GM18867 (cell line): Measurements from ENCODE around the gene SGCD.

Experiments
- ATAC-seq: cut with Tn5 transposase; IDR thresholded peaks from one replicate; pipeline ENCODE4 v1.9.1; 2021; ENCODE audit warnings: mild to moderate bottlenecking, moderate library complexity; ENCODE audit not compliant: unreplicated experiment

SGCD gene

DNA sequence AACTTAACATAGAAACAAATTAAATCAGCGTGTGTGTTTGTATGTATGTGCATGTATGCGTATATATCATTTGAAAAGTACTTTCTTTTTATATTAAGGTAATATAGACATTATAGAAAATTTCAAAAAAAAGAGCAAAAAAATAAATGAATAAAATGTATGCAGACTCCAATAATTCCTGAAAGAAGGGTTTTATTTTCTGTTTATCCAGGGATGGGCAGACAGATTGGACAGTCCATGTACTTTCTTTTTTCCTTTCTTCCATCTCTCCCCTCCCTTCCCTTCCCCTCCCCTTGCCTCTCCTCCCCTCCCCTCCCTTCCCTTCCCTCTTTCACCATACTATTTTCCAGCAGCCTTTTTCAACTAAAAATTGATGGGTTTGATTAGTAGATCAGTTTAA lies 123.8 kb downstream of the SGCD start:
- ATAC-seq = no peak

DNA sequence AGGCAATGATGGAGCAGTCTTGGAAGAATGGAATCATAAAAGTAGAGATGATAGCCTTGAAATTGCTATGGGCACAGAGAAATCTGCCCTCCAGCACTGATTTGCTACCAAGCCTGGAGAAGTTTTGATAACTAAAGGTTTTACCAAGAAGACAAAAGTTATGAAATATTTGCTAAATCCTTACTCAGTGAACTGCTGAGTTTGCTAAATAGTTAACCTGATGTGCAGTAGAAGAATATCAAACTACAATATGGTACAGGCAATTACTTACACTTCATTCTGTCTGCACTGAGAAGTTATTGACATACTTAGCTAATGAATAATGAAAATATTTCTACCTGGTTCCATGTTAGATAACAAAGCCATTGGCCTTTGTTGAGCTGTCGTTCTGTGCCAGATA lies 124.5 kb downstream of the SGCD start:
- no peak for ATAC-seq

DNA sequence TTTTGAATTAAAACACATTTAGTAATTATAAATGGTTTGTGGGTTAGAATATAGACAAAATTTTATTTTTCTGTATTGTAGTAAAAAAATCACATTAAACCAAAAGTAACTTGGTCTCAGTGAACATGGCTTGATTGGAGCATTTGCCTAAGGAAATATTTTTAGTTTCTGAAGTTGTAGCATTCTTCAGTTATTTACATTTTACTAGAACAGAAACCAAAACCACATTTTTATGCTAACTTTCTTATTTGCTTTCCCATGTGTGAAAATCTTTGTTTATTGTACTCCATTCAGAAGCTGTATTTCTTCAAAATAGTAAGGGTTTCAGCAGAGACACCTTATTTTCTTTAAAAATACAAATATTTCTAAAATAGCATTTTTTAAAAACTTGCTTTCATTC lies 129.9 kb downstream of the SGCD start:
- ATAC-seq = peak; percentile 82

DNA sequence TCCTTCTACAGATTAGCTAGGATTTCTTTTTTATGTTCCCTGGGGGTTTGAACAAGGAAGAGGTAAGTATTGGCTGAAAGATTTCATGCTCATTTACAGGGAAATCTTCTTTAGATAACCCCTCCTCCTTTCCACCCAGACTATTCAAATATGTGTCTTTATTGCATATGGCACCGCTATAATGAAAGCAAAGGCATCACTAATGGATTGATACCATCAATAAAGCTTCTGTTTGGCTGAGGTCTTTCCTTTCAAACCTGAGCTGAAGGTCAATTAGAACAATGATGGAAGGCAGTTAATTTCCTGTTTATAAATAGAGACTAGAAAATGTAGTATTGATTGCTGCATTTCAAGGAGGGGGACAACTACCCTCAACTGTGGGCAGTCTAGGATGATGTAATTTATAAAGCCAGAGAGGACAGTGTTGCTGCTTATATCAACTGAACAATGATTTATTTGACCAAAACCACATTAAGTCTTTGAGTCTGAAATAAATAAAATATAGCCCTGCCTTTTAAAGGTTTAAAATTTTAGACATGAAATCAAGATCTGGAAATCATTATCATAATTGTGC lies 132.9 kb downstream of the SGCD start:
- no peak for ATAC-seq

DNA sequence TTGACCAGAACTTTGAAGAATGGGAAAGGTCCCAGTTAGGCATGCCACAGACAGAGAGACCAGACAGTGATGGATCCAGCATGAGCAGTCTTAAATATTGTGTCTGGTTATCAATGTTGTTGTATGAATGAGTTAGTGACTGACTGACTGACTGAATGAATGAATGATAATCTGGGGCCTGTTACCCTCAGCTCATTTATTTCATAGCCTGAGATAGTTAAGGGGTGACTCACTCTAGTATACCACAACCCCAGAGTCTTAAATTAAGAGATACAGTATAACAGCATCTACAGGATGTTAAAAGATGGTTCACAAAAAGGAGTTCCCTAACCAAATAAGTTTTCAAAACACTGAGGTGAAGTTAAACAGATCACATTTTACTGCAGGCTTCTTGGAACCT lies 133.5 kb downstream of the SGCD start:
- no peak for ATAC-seq

DNA sequence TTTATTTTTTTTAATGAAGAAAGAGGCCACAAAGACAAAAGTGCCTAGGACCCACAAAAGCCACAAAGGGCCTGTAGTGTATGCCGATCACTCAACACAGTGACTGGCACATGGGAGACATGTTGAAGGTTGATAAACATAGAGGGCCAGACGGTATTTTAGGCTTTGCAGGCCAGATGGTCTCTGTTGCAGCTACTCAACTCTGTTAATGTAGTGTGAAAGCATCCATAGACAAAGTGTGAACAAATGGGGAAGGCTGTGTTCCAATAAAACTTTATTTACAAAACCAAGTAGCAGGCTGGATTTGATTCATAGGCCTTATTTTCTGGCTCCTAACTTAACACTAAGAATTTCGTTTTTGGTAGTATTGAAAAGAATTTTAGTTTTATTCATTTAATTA lies 139.9 kb downstream of the SGCD start:
- no peak for ATAC-seq

DNA sequence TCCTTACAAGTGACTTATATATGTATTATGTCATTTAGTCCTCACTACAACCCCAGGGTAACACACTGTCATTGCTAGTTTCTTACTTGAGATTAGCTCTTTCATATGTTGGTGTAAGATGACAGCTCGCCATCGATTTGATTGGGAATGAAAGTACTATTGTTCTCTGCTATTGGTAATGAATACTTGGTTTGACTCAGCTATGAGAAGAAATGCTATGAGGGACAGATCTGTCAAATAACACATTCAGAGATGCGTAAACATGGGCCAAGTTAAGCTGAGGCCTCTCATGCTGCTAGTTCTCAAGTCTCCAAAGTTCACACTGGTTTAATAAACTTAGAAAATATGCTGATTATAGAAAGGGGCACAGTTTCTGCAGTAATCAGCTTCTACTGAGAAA lies 142.7 kb downstream of the SGCD start:
- no peak for ATAC-seq

DNA sequence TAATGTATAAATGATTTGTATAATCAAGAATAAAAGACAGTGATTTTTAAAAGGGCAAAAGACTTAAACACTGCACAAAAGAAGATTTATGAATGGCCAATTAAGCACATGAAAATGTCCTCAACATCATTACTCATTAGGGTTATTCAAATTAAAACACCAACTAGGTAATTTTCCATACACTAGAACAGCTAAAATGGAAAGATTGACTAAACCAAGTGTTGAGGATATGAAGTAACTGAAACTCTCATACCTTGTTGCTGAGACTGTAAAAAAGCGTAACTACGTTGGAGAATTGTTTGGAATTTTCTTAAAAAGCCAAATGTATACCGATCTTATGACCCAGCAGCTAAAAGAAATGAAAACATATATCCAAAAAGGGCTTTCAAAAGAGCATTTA lies 144.9 kb downstream of the SGCD start:
- no peak for ATAC-seq

DNA sequence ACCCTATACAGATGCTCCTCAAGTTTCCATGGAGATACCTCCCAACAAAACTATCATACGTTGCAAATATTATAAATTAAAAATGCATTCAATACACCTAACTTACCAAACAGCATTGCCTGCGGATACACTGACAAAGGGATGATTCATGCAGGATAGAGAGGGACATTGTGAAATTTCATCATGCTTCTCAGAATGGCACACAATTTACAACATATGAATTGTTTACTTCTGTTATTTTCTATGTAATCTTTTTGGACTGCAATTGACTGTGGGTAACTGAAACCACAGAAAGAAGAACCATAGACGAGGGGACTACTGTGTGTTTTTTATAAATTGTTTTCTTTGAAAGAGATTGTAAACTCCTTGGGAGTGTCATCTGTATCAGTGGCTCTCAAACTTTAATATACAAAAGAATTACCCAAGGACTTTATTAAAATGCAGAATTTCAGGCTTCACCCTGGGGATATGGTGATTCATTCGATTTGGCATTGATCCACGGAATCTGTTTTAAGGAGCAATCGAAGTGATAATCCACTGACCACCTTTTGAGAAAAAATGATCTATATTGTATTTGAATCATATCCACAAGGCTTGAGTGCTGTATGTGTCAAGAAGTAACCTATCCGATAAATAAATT lies 146.4 kb downstream of the SGCD start:
- ATAC-seq = no peak

DNA sequence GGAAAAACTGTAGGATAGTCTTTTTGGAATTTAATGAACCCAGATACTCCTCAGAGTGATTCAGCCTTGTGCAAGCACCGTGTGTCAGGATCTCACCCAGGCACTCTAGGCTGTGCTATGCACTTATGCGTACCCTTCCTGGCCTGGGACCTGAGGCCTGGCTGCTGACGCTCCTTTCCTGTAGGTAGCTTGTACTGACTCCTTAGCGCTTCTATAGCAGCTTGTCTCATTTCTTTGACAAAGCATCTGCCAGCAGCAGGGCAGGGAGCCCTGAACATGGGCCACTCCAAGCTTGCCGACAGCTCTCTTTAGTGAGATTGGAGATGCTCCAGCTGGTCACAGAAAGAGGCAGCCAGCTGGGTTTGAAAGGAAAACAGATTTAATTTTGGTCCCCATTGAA lies 147.3 kb downstream of the SGCD start:
- no peak for ATAC-seq

DNA sequence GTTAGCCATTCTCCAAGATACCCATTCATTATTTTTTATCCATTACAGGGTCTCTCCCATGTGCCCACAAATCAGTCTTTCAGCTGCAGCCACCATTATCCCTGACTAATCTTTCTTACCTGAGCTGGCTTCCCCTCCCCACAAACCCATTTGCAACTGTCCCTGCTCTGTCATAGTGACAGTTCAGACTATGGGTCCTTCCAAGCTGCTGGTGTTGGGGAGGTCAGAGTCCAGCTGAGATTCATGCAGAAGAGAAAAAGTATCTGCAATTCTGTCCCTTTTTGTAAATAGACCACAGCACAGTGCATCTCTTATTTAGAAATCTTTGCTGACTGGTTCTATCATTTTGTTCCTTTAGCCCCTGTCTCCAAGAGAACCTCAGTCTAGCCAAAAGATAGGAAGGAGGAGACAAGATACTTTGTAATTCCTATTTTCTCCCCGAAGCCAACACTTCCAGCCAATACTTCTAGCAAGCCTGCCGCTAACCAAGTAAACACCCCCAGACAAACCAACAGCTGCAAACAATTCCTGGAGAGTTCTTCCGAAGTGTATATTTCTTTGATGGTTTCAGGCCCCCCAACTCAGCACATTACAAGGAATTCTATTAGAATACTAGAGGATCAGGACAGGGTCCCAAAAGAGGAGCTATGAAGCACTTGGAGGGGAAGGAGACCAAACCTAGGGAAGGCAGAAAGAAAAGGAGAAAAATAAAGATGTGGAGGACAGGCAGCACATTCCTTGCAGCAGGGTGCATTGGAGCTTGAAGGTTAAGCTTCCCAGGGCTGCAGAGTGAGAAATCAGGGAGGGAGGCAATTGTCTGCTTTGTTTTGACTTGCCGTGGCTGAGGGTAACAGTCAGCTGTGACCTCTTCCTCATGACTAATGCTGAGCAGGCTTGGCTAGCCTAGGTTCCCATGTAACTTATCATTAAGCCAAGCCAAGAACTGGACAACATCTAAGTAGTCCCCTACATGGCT lies 148.5 kb downstream of the SGCD start:
- no peak for ATAC-seq

DNA sequence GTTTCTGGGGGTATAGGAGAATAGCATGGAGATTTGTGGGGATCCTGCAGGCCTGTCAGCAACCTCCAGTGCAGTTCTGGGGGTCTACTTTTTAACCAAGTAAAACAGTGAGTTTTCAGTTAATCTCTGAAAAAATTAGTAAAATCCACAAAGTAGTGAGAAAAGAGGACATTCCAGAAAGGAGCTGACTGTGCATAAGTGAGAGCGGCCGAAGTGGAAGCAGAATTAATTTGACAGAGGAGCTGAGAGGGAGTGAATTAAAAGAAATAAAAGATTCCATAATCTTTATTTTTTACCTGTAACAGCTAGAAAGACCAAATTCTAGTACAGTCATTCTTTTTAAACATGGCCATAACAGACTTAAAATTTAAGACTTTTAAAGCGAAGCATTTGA lies 149.2 kb downstream of the SGCD start:
- no peak for ATAC-seq

DNA sequence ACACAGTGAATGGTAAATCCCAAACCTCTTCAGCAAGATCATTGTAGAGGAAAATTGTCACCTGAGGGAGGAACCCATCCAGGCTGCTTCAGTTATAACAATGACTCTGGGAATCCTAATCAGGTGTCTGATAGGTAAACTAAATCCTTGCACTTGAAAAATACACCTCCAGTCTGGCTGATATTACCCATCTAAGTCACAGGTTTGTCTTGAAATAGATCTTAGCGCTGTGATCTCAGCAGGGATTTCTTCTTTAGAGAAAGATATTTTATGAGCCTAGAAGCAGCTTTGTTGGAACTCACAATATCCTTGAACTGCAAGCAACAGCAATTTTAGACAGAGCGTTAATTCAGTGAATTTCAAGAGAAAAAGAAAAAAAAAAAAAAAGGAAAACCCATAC lies 149.7 kb downstream of the SGCD start:
- no peak for ATAC-seq

DNA sequence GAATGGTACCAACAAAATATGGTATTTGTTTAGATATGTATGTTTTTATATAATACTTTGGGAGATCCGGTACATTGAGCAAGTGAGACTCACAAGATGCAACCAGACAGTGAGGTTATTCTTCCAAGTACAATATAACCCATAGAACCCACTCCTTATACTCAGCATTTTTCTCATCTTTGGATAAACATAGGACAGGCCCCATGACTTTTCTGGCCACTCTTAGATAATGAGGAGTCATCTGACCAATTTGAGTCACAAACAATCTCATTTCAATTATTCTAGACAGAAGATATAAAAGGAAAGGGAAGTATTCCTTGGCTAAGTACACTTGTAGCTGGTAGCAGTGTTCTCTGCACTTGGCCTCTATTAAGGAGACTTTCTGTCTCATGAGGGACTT lies 150.2 kb downstream of the SGCD start:
- ATAC-seq = no peak

DNA sequence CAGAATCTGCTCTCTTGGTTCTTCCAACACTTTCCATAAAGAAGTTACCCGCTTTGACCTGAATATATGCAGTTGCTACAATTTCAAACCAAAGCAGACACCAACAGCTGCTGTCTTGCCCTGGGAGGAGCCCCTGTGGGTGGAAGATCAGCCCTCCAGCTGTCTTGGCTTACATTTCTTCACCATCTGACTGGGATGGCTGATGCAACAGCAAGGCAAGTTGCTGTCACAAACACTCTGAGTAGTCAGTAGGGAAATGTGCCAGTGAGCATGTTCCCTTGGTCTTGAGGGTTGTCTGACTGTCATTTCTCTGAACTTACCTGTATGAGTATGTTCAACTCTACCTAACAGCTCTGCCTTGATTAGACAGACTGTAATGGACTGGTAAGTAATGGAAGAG lies 152.9 kb downstream of the SGCD start:
- no peak for ATAC-seq

DNA sequence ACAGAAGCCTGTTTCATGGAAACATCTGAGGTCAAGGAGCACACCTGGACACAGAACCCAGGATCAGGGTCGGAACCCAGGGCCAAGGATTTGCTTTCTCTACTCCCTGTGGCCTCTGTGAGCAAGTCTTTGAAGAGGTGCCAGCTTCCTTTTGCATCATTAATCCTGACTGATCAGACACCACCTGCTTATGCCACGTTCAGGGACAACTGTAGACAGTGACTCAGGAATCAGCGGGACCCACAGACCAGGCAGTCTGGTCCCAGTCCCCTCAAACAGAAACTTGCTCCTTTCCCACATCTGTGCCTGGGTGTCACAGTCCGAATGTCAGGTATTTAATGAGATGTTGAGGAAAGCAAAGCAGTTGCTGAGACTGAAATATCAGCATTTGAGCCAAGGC lies 154.8 kb downstream of the SGCD start:
- no peak for ATAC-seq

DNA sequence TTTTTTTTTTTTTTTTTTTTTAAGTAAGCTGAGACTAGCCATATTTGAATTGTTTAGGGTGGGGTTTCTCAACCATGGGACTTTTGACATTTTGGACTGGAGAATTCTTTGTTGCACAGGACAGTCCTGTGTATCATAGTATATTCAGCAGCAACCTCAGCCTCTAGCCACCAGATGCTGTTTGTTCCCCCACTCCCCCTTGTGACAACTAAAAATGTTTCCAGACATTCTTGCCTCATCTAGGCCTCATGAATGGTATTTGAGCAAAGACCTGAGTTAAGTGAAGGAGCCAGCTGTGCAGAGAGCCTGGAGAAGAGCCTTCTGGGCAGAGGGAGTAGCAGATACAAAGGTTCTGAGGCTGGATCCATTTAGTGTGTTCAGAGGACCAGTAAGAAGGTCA lies 155.9 kb downstream of the SGCD start:
- ATAC-seq = no peak

DNA sequence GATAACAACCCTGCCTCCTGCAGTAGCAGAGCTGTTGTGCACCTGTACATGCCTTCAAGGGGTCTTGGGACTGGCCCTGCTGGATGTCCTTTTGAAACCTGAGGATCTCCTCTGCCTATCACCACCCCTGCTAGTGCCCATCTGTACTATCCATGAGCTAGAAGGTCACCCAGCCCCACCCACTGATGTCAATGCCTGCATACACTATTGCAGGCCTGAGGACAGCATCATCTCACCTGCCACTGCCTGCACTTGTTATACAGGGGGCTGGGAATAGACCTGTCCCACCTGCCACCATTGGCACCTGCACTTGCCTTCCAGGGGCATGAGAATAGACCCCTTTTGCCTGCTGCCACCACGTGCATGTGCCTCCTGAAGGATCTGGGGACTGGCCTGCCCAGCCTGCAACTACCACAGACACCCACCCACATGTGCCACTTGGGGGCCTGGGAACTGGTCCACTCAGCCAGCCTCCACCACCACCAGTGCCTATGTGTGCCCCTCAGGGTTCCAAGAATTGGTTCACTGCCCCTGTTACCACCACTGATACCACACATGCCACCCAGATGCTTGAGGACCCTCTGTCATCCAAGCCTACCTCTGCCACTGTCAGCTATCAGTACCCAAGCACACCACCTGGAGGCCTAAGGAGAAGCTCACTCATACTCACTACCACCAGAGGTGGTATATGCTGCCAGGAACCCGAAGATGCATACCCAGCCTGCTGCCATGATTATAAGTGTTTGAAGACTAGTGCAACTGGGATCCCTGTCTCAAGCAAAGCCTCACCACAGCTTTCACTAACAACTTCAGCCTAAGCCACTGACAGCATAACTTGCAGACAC lies 159.7 kb downstream of the SGCD start:
- ATAC-seq = no peak

DNA sequence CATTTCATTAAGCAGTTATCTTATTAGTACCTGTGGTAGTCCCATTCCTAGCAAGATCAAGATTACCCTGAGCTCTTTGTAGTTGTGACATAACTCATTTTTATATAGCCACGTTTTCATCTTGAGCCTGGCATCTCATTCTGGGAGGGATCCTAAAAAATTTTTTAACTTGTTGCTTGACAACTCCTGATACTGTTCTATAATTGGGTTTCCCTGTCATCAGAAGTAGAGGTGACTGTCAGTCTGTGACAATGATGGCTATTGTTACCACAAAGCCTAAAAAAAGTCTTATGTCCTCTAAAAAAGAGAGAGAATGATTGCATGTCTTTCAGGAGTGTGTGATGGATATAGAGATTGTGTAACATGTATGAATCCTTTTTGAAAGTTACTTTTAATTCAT lies 164.8 kb downstream of the SGCD start:
- no peak for ATAC-seq

DNA sequence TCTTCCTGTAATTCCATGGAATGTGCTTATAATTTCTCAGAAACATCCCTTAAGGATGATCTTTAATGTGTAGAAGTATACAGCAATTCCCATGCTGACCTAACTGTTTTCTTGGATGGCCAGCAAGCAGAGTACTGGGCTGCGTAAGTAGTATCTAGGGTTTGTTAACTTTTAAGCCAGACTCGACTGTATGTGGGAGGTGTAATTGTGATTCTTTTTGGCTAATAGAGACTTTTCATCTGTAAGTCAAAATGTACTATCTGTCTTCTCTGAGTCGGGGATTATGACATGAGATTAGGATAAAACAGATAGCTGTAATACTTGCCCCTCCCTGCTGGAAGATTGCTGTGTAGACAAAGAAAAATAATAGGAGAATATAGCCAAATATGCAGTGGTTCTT lies 169.3 kb downstream of the SGCD start:
- ATAC-seq = no peak

DNA sequence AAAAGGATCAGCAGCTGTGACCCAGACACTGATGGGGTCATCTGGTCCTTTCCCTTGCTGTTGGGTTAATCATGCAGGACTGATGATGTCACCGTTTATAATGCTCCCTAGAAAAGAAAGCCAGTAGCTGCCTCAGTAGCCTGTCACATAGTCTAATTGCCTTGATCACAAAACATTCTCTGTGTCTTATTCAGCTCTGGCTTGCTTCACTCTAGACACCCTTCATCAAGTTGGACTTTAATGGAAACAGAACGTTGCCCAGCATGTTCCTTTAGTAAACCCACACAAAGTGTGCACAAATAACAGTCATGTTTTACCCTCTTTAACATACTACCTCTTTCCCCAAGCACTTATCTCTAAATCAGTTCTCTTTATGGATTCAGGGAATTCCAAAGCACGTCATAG lies 170.8 kb downstream of the SGCD start:
- ATAC-seq = no peak
